Posterior vena cava (tissue), 2 donors: ENCODE measurements around the gene RORB. TPM values are rescaled to one million over a fixed set of nuclear protein-coding genes. Genes with fewer than 3 reads are reported as not detected.

Experiments
- DNase-seq: peaks from one replicate; pipeline ENCODE4 v3.0.0-alpha.2; 2020; ENCODE audit warnings: low spot score
- intact Hi-C, 2 donors: fragments of 100-400 bp; cut with DNase I; formaldehyde crosslinking; loops; one replicate each; pipeline versions ENCODE4 v1.14.1 to v1.14.2; 2022 to 2023
- total RNA-seq, 2 donors: library from RNA; stranded (reverse); fragmentation: NEBNext Ultra II Directional; extraction: Animal tissue kit (Norgen Biotek cat#: 25700); gene quantifications; one replicate each; pipeline ENCODE4 v1.2.1, GENCODE V29; 2021
- donor health status: DM: yes; HTN: yes; CAD: no.
- donor health status: DM: yes; HTN: yes; CAD: no.

RORB gene
- total RNA-seq, 2 donors from 2014 or later, result 0.56 to 0.62 TPM

- DNase-seq, result no peak
- intact Hi-C loops, result no loop called here
Measured at GRCh38 chr9:74666625-74667316, 169.6 kb downstream of the RORB start.

- intact Hi-C loops, result no loop called here
- DNase-seq, result no peak
Measured at GRCh38 chr9:74672237-74672636, 175.1 kb downstream of the RORB start.

- DNase-seq, result no peak
- intact Hi-C loops, result no loop called here
Measured at GRCh38 chr9:74674077-74674476, 176.9 kb downstream of the RORB start.

- intact Hi-C loops, result no loop called here
- DNase-seq, result no peak
Measured at GRCh38 chr9:74681906-74682305, 184.8 kb downstream of the RORB start.

- DNase-seq, result no peak
- intact Hi-C loops, result no loop called here
Measured at GRCh38 chr9:74683322-74683721, 186.2 kb downstream of the RORB start.

- intact Hi-C loops, result no loop called here
- no peak for DNase-seq
Measured at GRCh38 chr9:74691058-74691457, 193.9 kb downstream of the RORB start.

GRCh38 chr9:74696520-74696919 is 199.4 kb downstream of the RORB start:
- intact Hi-C loops, result no loop called here

GRCh38 chr9:74697535-74697934 is 200.4 kb downstream of the RORB start:
- intact Hi-C loops, result no loop called here
- DNase-seq, result no peak

More at GRCh38 chr9:74696520-74696919, 199.4 kb downstream of the RORB start:
- no peak for DNase-seq

GRCh38 chr9:74711341-74711740 is 214.2 kb downstream of the RORB start:
- intact Hi-C loops, result no loop called here
- no peak for DNase-seq

- intact Hi-C loops, result no loop called here
- no peak for DNase-seq
Measured at GRCh38 chr9:74718709-74719108, 221.6 kb downstream of the RORB start.

- no peak for DNase-seq
Measured at GRCh38 chr9:74719306-74719705, 222.2 kb downstream of the RORB start.

GRCh38 chr9:74721696-74722660 is 224.8 kb downstream of the RORB start:
- intact Hi-C loops, result no loop called here
- no peak for DNase-seq

More at GRCh38 chr9:74719306-74719705, 222.2 kb downstream of the RORB start:
- intact Hi-C loops, result no loop called here

GRCh38 chr9:74724317-74724716 is 227.2 kb downstream of the RORB start:
- no peak for DNase-seq
- intact Hi-C loops, result no loop called here

GRCh38 chr9:74726581-74726980 is 229.4 kb downstream of the RORB start:
- no peak for DNase-seq
- intact Hi-C loops, result no loop called here

- DNase-seq, result no peak
- intact Hi-C loops, result no loop called here
Measured at GRCh38 chr9:74728176-74728575, 231.0 kb downstream of the RORB start.

GRCh38 chr9:74729136-74729695 is 232.1 kb downstream of the RORB start:
- intact Hi-C loops, result no loop called here
- no peak for DNase-seq

GRCh38 chr9:74735761-74736160 is 238.6 kb downstream of the RORB start:
- no peak for DNase-seq
- intact Hi-C loops, result no loop called here

GRCh38 chr9:74736646-74737045 is 239.5 kb downstream of the RORB start:
- DNase-seq, result no peak
- intact Hi-C loops, result no loop called here

- intact Hi-C loops, result no loop called here
- no peak for DNase-seq
Measured at GRCh38 chr9:74742191-74742790, 245.2 kb downstream of the RORB start.
